HG03064 (cell line): Measurements from ENCODE around the gene SEZ6L.

ENCODE experiments used
- ATAC-seq: cut with Tn5 transposase; IDR thresholded peaks from one replicate; pipeline ENCODE4 v1.9.1; 2021; ENCODE audit warnings: low read depth; ENCODE audit not compliant: unreplicated experiment

Gene SEZ6L

DNA sequence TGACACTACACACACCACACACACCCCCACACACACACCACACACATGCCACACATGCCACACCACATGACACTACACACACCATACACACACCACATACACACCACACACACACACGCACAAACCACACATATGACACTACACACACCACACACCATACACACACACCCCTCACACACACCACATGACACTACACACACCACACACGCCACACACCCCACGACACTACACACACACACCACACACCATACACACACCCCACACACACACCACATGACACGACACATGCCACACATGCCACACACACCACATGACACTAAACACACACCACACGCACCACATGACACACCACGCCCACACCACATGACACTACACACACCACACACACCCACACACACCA lies 158.0 kb downstream of the SEZ6L start:
- no peak for ATAC-seq

DNA sequence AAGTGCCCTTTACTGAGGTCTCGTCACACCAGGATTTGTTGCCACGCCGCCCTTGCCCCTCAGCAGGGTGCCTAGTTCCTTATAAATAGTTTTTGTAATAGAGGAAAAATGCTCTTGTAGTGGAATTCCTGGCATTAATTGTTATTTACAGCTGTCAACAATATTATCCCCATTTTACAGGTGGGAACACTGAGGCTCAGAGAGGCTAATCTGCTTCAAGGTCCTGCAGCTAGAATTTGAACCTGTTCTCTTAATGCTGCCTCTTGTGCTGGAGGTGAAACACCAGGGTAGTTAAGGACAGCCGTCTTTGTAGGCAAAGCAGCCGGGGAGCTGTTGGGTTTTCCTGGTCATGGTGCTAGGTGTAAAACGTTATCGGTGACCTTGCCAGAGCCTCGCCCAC lies 159.0 kb downstream of the SEZ6L start:
- no peak for ATAC-seq

DNA sequence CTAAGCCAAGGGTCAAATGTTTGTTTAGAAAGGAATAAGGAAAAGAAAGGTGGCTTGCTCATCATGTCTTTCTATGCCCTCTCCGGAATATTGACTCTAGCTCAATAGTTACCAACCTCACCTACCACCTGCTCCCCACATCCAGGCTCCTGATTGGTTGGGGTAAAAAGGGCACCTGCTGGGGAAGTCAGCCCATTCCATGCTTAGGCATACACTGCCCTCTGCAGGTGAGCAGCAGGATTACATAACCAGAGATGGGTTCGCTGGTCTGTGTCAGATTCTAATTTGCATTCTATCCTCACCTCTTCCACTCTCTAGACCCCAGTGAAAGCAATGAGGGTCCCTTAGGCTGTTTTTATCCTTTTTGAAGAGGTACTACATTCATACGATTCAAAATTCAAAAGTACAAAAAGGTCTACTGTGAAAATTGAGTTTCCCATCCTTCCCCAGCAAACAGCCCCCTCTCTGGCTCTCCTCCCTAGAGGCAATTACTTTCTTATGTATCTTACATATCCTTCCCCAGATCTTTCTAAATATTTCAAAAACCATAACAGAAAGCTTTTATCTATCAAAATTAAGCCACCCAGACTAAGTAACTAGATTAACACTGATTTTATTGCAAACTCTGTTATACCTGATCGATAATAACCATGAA lies 161.8 kb downstream of the SEZ6L start:
- no peak for ATAC-seq

DNA sequence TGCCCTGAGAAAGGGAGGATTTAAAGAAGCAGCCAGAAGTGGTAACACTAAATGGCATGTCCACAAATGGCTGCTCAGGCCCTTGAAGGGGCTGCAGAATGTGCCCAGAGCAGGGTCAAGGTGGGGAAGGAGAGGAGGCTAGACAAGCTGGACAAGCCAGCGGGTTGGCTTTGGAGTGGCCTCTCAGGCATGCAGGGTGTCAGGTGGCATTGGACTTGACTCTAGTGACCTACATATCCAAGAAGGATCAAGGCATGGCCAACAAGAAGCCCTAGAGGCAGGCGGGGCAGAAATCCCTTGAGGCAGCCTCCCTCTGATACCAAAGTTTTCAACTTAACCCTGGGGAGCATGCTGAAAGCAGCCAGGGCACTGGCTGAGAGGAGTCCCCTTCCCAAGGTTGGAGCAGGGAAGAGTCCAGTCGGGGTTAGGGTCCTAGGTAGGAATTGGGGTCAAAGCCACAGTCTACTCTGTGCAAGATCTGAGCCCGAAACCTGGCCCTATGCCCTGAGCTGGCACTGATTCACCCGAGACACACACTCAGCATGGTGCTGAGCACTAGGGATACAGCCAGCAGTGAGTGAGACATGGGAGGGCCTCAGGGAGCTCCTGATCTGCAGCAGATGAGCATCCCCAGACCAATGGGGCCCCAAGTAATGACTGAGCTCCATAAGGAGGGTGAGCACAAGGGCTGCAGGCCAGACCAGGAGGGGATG lies 164.0 kb downstream of the SEZ6L start:
- ATAC-seq: no peak

DNA sequence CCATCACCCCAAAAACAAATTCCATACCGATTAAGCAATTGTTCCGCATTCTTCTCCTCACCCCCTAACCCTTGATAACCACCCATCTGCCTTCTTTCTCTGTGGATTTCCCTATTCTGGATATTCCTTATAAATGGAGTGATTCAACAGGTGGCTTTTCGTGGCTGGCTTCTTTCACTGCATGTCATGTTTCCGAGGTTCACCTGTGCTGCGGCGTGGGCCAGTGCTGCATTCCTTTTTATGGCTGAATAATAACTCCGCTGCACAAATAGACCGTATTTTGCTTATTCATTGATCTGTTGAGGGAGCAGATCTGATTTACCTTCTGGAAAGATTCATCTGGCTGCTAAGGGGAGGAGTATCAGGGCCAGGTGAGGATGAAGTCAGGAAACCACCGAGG lies 165.0 kb downstream of the SEZ6L start:
- no peak for ATAC-seq

DNA sequence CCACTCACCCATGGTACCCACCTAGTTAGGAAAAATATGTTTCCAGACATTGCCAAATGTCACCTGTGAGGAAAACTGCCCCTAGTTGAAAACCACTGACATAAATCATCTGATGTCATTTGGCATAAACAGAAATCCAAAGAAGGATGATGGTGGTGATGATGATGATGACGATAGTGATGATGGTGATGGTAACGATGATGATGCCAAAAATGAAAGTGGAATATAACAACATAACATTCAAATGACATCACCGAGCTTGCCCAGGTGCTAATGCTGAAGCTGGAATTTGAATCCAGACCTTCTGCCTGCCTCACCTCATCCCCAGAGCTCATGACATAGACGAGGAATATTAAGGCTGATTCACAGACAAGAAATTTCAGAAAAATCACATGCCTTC lies 167.5 kb downstream of the SEZ6L start:
- ATAC-seq: no peak

DNA sequence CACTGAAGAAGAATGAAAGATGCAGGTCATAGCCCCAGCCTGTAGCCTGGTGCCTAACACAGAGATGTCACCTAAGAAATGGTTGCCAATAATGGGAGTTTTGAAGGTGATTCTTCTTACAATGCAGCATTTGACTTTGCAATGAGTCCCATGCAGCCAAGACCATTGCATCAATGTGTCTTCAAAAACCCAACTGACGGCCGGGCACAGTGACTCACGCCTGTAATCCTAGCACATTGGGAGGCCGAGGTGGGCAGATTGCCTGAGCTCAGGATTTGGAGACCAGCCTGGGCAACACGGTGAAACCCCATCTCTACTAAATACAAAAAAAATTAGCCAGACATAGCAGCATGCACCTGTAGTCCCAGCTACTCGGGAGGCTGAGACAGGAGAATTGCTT lies 170.5 kb downstream of the SEZ6L start:
- no peak for ATAC-seq

DNA sequence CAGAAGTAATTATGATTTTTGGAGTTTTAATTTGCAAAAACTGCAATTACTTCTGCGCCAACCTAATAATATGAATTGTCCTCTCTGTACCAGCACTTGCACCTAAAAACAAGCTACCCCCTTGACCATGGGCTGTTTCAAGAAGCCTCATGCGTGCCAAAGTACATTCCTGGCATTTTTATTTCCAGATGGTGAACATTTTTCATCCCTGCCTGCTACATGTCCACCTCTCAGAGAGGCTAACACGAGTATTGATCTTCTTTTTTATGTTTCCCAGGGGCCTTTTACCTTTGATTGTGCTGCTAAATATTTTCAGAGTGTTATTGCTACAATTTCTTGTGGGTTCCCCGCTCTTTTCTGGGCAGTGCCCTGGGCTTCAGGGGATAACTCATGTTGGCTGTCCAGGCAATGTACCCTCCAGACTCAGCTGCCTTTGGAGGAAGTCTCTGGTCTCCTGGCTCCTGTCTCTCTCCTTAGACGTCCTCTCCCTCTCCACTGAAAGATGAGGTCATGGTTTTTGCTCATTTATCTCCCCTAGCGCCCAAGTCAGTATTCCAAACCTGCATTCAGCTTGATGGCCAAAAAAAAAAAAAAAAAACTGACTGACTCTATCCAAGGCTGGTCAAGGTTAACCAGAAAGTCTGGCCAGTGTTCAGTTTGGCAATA lies 173.6 kb downstream of the SEZ6L start:
- ATAC-seq: no peak

DNA sequence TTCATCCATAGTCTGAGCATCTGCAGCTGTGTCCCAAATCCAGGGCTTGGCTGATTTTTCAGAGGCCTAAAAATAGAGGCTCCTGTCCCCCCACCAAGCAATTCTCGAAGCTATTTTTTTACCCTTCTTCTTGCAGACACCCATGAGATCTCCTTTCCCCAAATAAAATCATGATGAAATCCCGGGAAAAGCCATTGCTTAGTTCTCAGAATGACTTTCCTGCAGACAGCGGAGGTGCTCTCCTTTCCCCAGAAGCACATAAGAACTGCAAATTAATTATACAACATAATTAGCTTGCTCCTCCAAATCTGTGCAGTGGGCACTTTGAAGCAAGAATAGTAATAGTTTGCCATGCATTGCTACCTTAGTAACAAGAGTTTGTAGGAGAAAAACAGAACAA lies 176.2 kb downstream of the SEZ6L start:
- ATAC-seq: no peak

DNA sequence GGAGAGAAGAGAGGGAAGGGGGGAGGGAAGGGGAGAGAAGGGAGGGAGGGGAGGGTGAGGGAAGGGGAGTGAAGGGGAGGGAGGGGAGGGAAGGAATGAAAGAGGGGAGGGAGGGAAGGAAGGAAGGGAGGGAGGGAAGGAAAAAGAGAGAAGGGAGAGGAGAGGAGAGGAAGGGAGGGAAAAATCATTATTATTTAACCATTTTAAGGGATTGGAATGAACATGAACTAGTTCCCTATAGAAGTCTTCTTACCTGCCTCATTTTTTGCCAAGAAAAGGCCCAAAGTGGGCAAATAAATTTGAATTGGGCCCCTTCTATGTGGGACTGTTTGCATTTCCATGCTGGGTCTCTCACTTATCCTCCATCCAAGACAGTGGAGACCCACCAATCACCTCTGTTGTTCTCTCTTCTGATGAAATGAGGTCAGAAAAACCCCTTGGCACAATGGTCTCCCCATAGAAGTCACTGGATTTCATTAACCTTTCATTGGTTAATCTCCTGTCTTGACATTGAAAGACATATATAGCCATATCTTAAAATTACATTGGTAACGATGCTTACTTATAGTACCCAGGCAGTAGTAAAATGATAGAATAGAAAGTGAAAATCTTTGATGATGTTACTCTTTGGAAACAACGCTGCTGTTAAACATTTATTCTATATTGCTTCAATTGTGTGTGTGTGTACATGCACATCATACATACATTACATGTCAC lies 179.7 kb downstream of the SEZ6L start:
- no peak for ATAC-seq

DNA sequence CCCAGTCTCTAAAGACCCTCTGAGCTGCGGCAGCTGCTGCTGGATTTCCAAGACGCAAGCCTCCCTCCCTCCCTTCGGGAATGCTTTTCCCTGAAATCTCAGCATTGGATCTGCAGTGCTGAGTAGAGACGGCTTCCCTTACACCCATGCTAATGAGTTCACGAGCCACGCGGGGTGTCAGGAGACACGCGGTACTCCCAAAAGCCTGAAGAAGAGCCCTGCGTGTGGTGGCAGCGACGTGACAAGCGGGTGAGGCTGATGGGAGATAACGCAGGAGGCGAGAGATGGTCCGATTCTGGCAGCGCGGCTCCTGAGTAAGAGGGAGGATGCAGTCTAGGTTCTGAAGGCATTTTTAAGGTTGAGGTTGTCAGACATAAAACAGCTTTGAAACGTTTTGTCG lies 185.4 kb downstream of the SEZ6L start:
- ATAC-seq: no peak

DNA sequence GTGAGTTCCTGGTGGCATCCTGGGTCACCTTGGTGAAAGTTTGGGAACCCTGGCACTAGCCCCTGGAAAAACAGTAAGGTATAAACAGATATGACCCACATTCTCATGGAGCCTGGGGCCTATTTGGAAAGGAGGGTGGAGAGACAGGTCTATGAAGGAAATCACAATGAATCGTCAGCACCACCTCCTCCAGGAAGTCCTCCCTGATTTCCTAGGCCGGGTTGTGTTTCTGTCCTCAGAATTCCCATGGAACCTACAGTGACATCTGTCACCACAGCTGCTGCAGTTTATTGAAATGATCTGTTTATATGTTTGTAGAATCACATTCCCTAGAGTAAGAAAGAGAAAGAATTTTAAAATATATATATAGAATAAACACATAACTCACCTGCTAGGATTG lies 188.0 kb downstream of the SEZ6L start:
- no peak for ATAC-seq

DNA sequence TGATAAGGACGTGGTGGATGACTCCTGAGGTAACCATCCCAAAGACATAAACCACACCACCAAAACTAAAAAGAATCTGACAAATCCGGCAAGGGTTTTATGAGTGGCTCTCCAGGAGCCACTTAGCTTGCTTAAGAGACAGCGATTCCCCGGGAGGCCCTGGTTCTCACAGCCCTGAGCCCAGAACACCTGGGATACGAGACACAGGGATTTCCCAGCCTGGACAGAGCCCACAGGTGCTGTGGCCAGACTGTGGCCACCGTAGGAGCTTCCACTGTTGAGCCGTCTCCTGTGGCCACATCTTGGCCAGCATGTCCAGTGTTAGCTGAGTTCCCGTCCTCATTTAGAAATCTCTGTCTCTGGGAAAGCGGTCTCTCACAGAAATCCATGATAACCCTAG lies 188.6 kb downstream of the SEZ6L start:
- no peak for ATAC-seq

DNA sequence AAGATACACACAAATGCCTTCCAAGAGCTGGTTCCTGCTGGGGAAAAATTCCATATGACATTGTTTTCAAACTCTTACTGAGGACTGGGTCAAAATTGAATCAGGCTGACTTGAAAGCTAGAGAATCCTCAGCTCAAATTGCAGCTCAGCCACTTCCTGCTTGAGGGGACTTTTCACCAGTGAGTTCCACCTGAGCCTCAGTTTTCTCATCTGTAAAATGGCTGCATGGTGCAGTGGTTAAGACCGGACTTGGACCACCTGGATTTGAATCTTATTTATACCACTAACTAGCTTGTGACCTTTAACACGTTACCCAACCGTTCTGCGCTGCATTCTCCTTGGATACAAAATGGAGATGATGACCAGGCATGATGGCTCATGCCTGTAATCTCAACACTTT lies 189.9 kb downstream of the SEZ6L start:
- ATAC-seq: no peak

DNA sequence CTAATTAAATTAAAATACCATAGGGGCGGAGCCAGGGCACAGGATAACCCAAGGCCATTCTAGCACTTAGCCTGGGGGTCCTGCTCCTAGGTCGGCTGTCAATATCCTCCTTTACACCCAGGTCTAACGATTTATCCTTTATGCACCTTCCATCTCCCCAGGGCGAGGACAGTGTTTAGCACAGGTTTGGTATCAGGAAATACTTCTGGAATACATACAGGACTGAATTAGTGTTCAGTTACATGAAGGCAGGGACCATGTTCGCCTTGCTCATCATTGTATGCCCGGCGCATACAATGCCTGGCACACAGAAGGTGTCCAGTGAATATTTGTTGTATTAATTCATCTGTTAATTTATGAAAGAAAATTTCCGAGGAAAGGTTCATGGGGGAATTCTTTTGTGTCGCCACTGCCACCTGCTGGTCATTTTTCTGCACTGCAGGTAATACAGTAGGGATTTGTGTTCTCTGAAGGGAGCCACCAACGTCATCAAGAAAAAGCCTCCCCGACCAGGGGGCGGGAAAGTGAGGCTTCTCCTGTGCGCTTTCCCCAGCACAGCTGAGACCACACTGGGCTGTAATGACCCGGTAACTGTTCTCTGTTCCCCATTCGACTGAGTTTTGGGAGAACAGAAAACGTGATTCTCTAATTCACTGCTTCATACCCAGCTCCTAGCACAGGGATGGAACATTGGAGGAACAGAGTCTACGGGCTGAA lies 191.1 kb downstream of the SEZ6L start:
- no peak for ATAC-seq

DNA sequence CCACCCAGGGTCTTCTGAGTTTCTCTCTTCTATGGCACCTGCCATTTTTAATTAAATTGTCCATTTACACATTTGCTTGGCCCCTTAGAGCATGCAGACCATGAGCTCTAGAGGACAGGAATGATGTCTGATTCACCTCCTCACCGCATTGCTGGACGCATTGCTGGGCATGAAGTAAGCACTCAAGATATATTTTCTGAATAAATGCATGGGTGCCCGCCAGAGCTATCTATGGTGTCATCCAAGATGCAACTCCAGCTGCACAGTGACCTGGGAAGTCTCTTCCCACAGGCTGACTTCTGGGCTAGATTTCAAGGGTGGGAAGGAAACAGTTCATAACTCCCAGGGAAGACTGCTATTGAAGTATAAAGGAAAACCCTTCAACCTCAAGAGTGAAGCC lies 193.2 kb downstream of the SEZ6L start:
- no peak for ATAC-seq

DNA sequence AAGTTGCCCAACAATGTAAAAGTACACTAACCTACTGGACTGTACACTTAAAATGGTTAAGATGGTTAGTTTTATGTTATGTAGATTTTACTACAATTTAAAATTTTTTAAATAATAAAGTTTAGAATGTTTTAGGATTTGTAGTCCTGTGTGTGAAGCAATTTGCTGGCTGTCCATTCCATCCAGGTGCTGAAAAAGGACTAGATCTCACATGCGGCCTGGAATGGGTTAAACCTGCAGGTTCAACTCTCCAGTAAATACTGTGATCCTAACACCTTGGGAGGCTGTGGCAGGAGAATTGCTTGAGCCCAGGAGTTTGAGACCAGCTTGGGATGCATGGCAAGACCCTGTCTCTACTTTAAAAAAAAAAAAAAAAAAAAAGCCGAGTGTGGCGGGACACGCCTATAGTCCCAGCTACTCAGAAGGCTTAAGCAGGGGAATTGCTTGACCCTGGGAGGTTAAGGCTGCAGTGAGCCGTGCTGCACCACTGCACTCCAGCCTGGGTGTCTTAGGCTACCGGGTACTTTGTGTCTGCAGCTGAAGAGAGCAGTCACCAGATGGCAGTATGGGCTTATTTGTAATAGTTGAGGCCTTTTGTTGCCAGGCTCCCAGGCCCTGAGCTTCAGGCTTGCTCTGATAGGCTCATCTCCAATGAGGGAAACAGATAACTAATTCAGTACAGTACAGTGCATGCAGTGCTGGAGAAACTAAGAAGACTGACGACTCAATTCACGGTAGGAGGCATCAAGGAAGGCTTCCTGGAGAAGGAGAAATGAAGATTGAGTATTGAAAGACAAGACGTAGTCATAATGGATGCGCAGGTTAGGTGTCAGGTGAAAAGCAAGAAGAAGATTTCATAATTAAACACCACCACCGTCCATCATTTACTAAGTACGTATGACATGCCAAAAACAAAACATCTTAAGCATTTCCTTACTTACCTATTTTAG lies 195.1 kb downstream of the SEZ6L start:
- no peak for ATAC-seq

DNA sequence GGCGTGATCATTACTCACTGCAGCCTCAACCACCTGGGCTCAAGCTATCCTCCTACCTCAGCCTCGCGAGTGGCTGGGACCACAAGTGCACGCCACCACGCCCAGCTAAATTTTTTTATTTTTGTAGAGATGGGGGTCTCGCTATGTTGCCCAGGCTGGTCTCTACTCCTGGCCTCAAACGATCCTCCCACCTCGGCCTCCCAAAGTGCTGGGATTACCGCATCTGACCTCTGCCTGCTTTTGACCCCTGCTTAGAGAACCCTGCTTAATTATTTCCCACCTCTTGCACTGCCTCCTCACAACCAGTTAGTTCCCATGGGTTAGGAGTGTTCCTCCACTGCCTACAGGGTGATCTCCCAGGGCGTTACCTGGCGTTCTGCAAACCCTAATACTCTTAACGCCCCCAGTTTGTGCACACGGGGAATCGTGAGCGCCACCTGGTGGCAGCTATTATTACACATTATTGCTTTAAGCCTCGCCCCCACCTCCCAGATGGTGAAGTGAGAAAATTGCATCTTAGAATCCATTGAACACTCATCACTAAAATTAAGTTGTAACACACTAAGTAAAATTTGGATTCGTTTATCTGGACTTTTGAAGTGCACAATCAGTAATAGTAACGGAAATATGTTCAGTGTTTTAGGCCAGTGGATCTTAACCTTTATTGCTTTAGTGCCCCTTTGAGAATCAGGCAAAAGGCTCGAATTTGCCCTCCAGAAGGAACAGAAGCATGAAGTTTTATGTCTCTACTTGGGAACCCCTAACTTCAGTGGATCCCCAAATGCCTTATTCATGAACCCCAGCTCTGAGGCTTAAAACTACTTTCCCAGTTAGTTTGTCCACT lies 198.4 kb downstream of the SEZ6L start:
- ATAC-seq: no peak

DNA sequence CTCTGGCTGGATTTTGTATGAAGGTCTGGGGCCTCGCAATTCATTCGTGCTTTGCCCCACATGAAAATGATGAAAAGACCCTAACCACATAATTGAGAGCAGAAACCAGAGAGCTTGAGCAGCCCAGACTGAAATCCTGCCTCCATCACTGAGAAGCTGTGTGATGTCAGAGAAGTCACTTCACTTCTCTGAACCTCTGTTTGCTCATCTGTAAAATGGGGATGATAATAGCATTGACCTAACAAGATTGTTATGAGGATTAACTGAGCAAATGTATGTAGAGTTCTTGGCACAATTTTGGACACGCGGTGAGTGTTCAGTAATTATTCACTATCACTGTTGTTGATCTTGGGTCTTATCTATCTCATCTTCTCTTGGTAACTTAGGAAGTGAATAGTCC lies 203.6 kb downstream of the SEZ6L start:
- ATAC-seq: no peak
